ENCODE measurements around the gene PSD4.

Gene PSD4

GRCh38 chr2:113248997-113249770 lies 75.4 kb downstream of the PSD4 start:
- Mint-ChIP-seq H3K27ac (peak overlapping the region; percentile 41), H3K4me3 (no peak overlapping the region), H3K27me3 (no peaks in the 10 kb centered on the region), H3K9me3 (no peaks in the 10 kb centered on the region), H3K36me3 (ENCODE audit: low read depth) (no peaks in the 10 kb centered on the region), H3K4me1 (ENCODE audit: low read depth) (peaks cover 47% of the 10 kb centered on the region)

GRCh38 chr2:113251118-113251517 lies 77.3 kb downstream of the PSD4 start:
- no peak overlapping the region for H3K4me3 Mint-ChIP-seq

GRCh38 chr2:113252047-113252590 lies 78.3 kb downstream of the PSD4 start:
- Mint-ChIP-seq H3K4me1 (ENCODE audit: low read depth) (peaks cover 67% of the 10 kb centered on the region), H3K27me3 (no peaks in the 10 kb centered on the region), H3K9me3 (no peaks in the 10 kb centered on the region), H3K4me3 (no peak overlapping the region), H3K27ac (peak overlapping the region; percentile 75), H3K36me3 (ENCODE audit: low read depth) (no peaks in the 10 kb centered on the region)

More at GRCh38 chr2:113251118-113251517, 77.3 kb downstream of the PSD4 start:
- Mint-ChIP-seq H3K27me3 (no peaks in the 10 kb centered on the region), H3K9me3 (no peaks in the 10 kb centered on the region), H3K27ac (peak overlapping the region; percentile 75), H3K36me3 (ENCODE audit: low read depth) (no peaks in the 10 kb centered on the region), H3K4me1 (ENCODE audit: low read depth) (peaks cover 64% of the 10 kb centered on the region)

GRCh38 chr2:113253453-113253852 lies 79.7 kb downstream of the PSD4 start:
- Mint-ChIP-seq H3K4me1 (ENCODE audit: low read depth) (peaks cover 70% of the 10 kb centered on the region), H3K4me3 (no peak overlapping the region)

GRCh38 chr2:113255140-113256070 lies 81.6 kb downstream of the PSD4 start:
- Mint-ChIP-seq H3K9me3 (no peaks in the 10 kb centered on the region), H3K27ac (peak overlapping the region; percentile 10), H3K36me3 (ENCODE audit: low read depth) (no peaks in the 10 kb centered on the region), H3K27me3 (no peaks in the 10 kb centered on the region), H3K4me1 (ENCODE audit: low read depth) (peaks cover 60% of the 10 kb centered on the region), H3K4me3 (no peak overlapping the region)

More at GRCh38 chr2:113253453-113253852, 79.7 kb downstream of the PSD4 start:
- no peaks in the 10 kb centered on the region for H3K9me3 Mint-ChIP-seq
- no peaks in the 10 kb centered on the region for H3K27me3 Mint-ChIP-seq
- no peaks in the 10 kb centered on the region for H3K36me3 Mint-ChIP-seq (ENCODE audit: low read depth)
- no peak overlapping the region for H3K27ac Mint-ChIP-seq

GRCh38 chr2:113257516-113258264 lies 83.9 kb downstream of the PSD4 start:
- Mint-ChIP-seq H3K4me1 (ENCODE audit: low read depth) (peaks cover 37% of the 10 kb centered on the region), H3K27ac (no peak overlapping the region), H3K4me3 (no peak overlapping the region), H3K36me3 (ENCODE audit: low read depth) (no peaks in the 10 kb centered on the region), H3K27me3 (no peaks in the 10 kb centered on the region), H3K9me3 (no peaks in the 10 kb centered on the region)

- Mint-ChIP-seq H3K4me3 (no peak overlapping the region), H3K4me1 (ENCODE audit: low read depth) (peaks cover 28% of the 10 kb centered on the region), H3K9me3 (no peaks in the 10 kb centered on the region), H3K27ac (no peak overlapping the region), H3K36me3 (ENCODE audit: low read depth) (no peaks in the 10 kb centered on the region), H3K27me3 (no peaks in the 10 kb centered on the region)
These were observed 84.8 kb downstream of the PSD4 start for GRCh38 chr2:113258471-113259147.

Measured in stimulated activated naive CD8-positive, alpha-beta T cell treated with anti-CD3 and anti-CD28 coated beads, Interleukin-15, Interleukin-2, amounts not matched to agents 100 ng/mL and 50 ng/mL, for 24 hours (primary cell).